ENCODE measurements around the gene RGSL1. TPM values are rescaled to one million over a fixed set of nuclear protein-coding genes. Genes with fewer than 3 reads are reported as not detected.

Gene RGSL1
- total and polyA plus RNA-seq, 9 donors: not detected

GRCh38 chr1:182586380-182586779 is 136.4 kb downstream of the RGSL1 start:
- intact Hi-C loops (cut with DNase I): loop anchor here in 3 of 4 donors (5.0 to 10.0 kb wide), 3 partner anchors 182 to 502 kb away; partner anchors contain the start of gene TEDDM1 (in 1 of the 3)
- H3K4me3 ChIP-seq: no peak overlapping the region
- no peak for TF ChIP-seq POLR2A (IDR thresholded peaks at IDR 0.05)
- no peaks in the 10 kb centered on the region for H3K9me3 ChIP-seq
- no peak overlapping the region for H3K27ac ChIP-seq
- DNase-seq: no peak
- peaks cover 5% of the 10 kb centered on the region for H3K4me1 ChIP-seq (ENCODE audit: insufficient read depth)
- no peaks in the 10 kb centered on the region for H3K27me3 ChIP-seq
- no peaks in the 10 kb centered on the region for H3K36me3 ChIP-seq
- WGBS, 3 donors: 94 to 96% (median 95%) methylated on average over 11 of the region's 11 CpGs

DNA sequence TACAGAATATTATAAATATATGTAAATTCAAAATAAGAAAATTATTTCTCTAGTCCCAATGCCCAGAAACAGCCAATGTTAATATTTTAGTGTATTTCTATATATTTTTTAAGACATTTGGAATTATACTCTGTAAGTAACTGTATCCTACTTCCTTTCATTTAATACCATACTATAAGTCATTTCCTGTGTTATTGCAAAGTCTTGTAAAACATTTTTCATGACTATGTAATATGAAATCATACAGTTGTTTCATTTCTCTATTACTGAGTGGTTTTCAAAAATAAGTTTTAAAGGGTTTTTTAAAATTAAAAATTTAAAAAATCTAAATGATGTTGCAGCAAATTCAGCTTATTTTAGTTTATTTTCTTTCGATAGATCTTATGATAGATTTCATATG is 137.1 kb downstream of the RGSL1 start:
- WGBS, 3 donors: 0 to 1% (median 0%) methylated on average over 1 of the region's 1 CpG
- no peaks in the 10 kb centered on the region for H3K9me3 ChIP-seq
- no peaks in the 10 kb centered on the region for H3K27me3 ChIP-seq
- TF ChIP-seq, protein P1, sequence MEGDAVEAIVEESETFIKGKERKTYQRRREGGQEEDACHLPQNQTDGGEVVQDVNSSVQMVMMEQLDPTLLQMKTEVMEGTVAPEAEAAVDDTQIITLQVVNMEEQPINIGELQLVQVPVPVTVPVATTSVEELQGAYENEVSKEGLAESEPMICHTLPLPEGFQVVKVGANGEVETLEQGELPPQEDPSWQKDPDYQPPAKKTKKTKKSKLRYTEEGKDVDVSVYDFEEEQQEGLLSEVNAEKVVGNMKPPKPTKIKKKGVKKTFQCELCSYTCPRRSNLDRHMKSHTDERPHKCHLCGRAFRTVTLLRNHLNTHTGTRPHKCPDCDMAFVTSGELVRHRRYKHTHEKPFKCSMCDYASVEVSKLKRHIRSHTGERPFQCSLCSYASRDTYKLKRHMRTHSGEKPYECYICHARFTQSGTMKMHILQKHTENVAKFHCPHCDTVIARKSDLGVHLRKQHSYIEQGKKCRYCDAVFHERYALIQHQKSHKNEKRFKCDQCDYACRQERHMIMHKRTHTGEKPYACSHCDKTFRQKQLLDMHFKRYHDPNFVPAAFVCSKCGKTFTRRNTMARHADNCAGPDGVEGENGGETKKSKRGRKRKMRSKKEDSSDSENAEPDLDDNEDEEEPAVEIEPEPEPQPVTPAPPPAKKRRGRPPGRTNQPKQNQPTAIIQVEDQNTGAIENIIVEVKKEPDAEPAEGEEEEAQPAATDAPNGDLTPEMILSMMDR (IDR thresholded peaks at IDR 0.05): no peak
- TF ChIP-seq EP300 (IDR thresholded peaks at IDR 0.05) (no peak), POLR2A (IDR thresholded peaks at IDR 0.05) (no peak)
- H3K4me3 ChIP-seq: no peak overlapping the region
- H3K36me3 ChIP-seq: no peaks in the 10 kb centered on the region
- intact Hi-C loops (cut with DNase I): loop anchor here in 3 of 4 donors (5.0 to 10.0 kb wide), 3 partner anchors 182 to 502 kb away; partner anchors contain the start of gene TEDDM1 (in 1 of the 3)
- no peak for DNase-seq
- peaks cover 5% of the 10 kb centered on the region for H3K4me1 ChIP-seq (ENCODE audit: insufficient read depth)
- H3K27ac ChIP-seq: no peak overlapping the region

- intact Hi-C loops (cut with DNase I): loop anchor here in 3 of 4 donors (5.0 to 10.0 kb wide), 3 partner anchors 183 to 503 kb away; partner anchors contain the start of gene TEDDM1 (in 1 of the 3)
- peaks cover 5% of the 10 kb centered on the region for H3K4me1 ChIP-seq (ENCODE audit: insufficient read depth)
- WGBS, 3 donors: 32 to 45% (median 37%) methylated on average over 4 of the region's 4 CpGs
- H3K27me3 ChIP-seq: no peaks in the 10 kb centered on the region
- TF ChIP-seq, protein P1 (IDR thresholded peaks at IDR 0.05): no peak
- no peak for TF ChIP-seq EP300 (IDR thresholded peaks at IDR 0.05)
- no peak for TF ChIP-seq POLR2A (IDR thresholded peaks at IDR 0.05)
- peak overlapping the region; percentile 69 to 95 for H3K27ac ChIP-seq
- no peaks in the 10 kb centered on the region for H3K36me3 ChIP-seq
- no peak for DNase-seq
- H3K4me3 ChIP-seq: peak overlapping the region; percentile 65
- no peaks in the 10 kb centered on the region for H3K9me3 ChIP-seq
Measured at GRCh38 chr1:182587666-182588499, 137.9 kb downstream of the RGSL1 start.

DNA sequence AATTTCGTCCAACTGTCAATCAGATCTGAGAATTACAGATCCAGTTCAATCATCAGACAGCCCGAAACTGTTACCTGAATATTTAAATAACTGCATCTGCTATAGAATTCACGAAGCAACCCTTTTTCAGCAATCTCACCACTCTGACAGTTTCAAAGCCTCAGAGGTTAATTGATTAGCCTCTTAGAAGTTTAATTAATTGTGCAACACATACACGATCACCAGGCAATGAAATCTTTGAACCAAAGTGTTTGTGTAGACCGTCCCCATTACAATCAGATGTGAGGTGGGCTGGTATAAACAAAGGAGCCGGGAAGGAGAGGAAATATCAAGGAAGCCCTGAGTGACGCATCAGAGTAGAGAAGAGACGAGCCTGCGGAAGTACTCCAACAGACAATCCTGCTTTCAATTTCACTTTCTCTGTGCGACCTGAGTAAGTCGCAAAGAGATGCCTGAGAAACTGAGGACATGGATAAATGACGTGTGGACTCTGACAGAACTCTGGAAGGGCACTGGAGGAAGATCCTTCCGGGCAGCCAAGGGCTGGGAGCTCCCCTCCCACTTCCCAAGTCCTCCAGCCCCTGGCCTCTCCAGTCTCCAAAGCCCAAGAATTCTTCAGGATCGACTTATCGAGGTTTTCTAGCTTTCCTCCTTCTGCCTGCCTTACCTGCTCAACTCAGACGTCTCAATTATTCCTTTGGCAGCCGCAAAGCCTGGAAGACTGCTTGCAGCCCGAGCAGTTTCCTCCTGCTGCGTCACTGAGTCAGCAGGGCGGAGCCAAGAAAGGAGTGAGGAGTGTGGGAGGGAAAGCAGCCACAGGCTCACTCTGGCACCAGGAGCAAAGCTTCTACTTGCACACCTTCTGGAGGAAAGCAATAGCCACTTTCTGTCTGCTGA is 138.8 kb downstream of the RGSL1 start, which contains the start of gene RNASEL:
RNASEL (minus strand) TSS at position 757 of the 897 bp plus-strand sequence. CDS start 2,450 bp downstream, outside the sequence.
- peak within 1 kb of the TSS; percentile 65 for H3K4me3 ChIP-seq
- no peaks in the 10 kb centered on the region for H3K36me3 ChIP-seq
- whole genome bisulfite sequencing, 3 donors: 1 to 4% (median 2%) methylated on average over 20 of the region's 20 CpGs
- DNase-seq: peak; percentile 78 to 83 (median 81)
- no peaks in the 10 kb centered on the region for H3K9me3 ChIP-seq
- TF ChIP-seq EP300 (IDR thresholded peaks at IDR 0.05) (no peak), POLR2A (IDR thresholded peaks at IDR 0.05) (peak; percentile 77)
- H3K27me3 ChIP-seq: no peaks in the 10 kb centered on the region
- peak within 1 kb of the TSS; percentile 69 to 95 for H3K27ac ChIP-seq
- peaks cover 4% of the 10 kb centered on the region for H3K4me1 ChIP-seq (ENCODE audit: insufficient read depth)
- intact Hi-C loops (cut with DNase I): loop anchor here in 3 of 4 donors (5.0 to 10.0 kb wide), 3 partner anchors 184 to 504 kb away; partner anchors contain the start of gene TEDDM1 (in 1 of the 3)

DNA sequence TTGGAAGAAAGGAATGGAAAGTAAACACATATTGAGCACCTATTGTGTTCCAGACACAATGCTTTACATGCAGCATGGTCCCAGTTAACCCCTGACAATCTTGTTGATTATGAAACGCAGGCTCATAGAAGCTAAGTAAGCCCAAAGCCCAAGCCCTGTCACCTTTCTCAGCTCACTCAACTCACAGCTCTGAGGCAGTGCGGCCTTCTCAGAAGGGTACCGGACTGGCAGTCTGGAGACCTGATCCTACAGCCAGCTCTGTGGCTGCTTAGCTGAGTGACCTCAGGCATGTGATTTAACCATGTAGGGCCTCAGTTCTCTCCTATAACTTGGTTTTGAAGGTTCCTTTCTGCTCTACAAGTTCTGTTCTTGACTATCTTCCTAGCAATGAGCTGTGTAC is 139.6 kb downstream of the RGSL1 start:
- peak overlapping the region in 1 of 2 donors; percentile 95 for H3K27ac ChIP-seq
- no peaks in the 10 kb centered on the region for H3K36me3 ChIP-seq
- peaks cover under 1% of the 10 kb centered on the region for H3K4me1 ChIP-seq (ENCODE audit: insufficient read depth)
- no peak overlapping the region for H3K4me3 ChIP-seq
- intact Hi-C loops (cut with DNase I): loop anchor here in 3 of 4 donors (5.0 to 10.0 kb wide), 3 partner anchors 185 to 505 kb away; partner anchors contain the start of gene TEDDM1 (in 1 of the 3)
- no peak for DNase-seq
- 76 to 83% (median 76%) methylated on average over 3 of the region's 3 CpGs for WGBS, 3 donors
- TF ChIP-seq POLR2A (IDR thresholded peaks at IDR 0.05) (no peak), EP300 (IDR thresholded peaks at IDR 0.05) (no peak)
- TF ChIP-seq, protein P1 (IDR thresholded peaks at IDR 0.05): no peak
- no peaks in the 10 kb centered on the region for H3K27me3 ChIP-seq
- H3K9me3 ChIP-seq: no peaks in the 10 kb centered on the region
